ENCODE measurements around the gene PAQR7.

Gene PAQR7

DNA sequence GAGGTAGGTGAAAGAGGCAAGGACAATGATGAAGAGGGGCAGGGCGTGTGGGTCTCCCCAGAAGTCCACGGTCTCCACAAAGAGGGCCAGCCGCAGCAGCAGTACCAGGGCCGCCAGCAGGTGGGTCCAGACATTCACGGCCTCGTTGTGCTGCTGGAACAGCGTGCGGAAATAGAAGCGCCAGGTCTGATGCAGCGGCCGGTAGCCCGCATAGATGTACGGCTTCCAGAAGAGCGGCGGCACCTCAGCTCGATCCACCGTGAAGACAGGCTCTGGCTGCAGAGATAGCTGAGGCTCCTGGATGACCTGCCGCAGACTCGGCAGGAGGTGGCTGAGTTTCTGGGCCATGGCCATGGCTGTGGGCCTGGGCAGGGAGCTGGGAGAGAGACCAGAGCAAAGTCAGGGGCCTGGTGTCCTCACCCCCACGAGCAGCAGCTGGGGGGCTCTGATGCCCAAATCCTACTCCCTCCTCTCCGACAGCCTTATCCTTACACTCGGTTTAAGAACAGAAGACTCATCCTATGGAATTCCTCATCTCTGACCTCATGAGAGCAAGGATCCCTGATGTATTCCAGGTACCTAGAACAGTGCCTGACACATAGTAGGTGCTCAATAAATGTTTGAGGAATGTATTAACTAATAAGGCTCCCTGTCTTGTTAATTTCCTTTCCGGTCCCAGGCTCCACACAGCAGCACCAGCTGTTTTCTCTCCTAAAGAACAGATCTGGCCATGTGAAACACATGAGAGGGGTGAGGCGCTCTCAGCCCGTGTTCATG is 11.8 kb downstream of the PAQR7 start:
- DNase-seq (ENCODE audit: extremely low read depth, low read depth), result no peak
- H3K4me3 ChIP-seq (replicated peaks; ENCODE audit: low read depth, low read length), result no peak overlapping the region
- TF ChIP-seq CTCF (IDR thresholded peaks at IDR 0.05; ENCODE audit: low read depth, low read length, missing control alignments), result no peak

DNA sequence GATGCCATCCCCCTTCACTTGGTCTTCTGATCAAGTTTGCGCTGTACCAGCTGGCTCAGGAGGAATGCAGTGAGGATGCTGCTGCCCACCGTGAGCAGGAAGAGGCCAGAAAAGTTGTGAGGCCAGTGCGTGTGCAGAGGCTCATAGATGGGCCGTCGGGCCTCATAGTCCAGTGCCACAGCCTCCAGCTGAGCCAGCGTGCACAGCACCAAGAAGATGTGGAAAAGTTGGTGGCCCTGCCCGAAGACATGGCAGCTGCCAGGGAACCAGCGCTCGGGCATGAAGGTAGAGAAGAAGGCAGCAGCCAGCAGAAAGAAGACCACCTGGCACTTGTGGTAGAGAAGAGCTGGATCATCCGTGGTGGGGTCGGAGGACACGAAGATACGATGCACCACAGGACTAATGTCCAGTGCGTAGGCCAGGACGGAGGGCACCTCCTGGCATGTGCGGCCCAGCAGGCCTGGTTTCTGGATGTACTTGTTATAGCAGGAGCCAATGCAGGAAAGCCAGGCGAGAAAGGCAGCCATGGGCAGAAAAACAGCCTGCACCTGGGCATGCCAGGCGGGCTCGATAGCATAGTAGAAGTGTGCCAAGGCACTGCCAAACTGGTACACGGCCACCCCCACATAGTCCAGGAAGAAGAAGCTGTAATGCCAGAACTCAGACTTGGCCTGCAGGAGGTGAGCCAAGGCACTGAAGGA is 12.6 kb downstream of the PAQR7 start:
- TF ChIP-seq CTCF (IDR thresholded peaks at IDR 0.05; ENCODE audit: low read depth, low read length, missing control alignments), result no peak
- no peak overlapping the region for H3K4me3 ChIP-seq (replicated peaks; ENCODE audit: low read depth, low read length)
- DNase-seq (ENCODE audit: extremely low read depth, low read depth), result no peak

- no peak for TF ChIP-seq CTCF (IDR thresholded peaks at IDR 0.05; ENCODE audit: low read depth, low read length, missing control alignments)
- H3K4me3 ChIP-seq (replicated peaks; ENCODE audit: low read depth, low read length), result no peak overlapping the region
- no peak for DNase-seq (ENCODE audit: extremely low read depth, low read depth)
Observed at GRCh38 chr1:25861316-25862286, 13.9 kb downstream of the PAQR7 start.

DNA sequence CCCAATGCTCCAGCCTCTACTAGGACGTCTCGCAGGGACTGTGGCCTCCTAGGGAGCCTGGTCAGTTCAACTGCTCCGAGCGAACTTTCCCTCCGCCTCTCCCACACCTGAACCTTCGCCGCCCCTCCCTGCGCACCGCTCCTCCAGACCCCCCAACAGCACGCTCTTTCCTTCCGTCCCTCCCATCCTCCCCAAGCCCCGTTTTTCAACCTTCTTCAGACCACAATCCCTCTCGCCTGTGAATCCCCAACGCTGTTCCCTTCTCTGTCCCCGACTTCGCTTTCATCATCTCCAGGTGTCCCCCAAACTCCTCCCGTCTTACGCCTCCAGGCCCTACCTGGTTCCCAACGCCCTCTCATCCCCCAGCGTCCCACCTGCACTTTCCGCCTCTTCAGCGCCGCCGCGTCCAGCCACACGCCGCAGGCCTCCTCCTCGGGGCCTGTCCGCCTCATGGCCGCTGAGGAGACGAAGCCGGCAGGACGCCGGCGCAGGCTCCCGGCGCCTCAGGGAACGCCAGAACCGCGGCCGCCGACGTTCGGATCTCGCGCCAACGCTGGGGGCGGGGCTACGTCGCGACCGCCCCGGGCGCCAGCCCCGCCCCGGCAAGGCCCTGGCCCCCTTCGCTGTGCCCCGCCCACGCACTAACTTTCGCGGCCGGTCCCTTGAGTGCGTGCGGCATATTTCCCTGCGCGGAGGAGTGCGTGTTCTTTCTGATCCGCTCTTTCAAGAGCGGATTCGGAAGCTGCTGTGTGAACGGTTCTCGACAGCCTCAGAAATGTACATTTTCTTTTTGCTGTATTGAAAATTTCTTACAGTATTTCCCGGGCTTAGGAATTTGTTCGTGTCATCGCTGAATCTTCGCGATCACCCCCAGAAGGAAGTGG is 16.4 kb downstream of the PAQR7 start, which contains the start of gene AUNIP:
TSS of gene AUNIP (minus strand) at position 552 of the 884 bp plus-strand sequence. CDS start at position 452, 100 bp downstream.
- TF ChIP-seq CTCF (IDR thresholded peaks at IDR 0.05; ENCODE audit: low read depth, low read length, missing control alignments), result no peak
- peak; percentile 43 for DNase-seq (ENCODE audit: extremely low read depth, low read depth)
- H3K4me3 ChIP-seq (replicated peaks; ENCODE audit: low read depth, low read length), result peak within 1 kb of the TSS; percentile 91

DNA sequence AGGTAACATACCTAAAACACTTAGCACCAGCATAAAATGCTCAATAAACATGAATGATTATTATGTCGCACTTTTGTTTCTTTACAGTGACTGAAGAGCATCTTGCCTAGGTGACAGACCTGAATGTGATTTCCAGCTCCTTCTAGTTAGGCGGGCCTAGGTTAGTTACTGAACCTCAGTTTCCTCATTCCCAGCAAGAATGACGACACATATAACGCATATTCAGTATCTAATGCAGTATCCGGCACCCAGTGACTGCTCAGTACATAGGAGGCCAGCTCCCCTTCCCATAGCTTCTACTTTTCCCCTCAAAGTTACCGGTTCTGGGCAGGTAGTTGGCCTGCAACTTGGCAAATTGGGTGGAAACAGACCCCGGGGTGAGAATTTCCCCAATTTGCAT is 17.0 kb downstream of the PAQR7 start:
- H3K4me3 ChIP-seq (replicated peaks; ENCODE audit: low read depth, low read length), result peak overlapping the region; percentile 91
- no peak for DNase-seq (ENCODE audit: extremely low read depth, low read depth)
- TF ChIP-seq CTCF (IDR thresholded peaks at IDR 0.05; ENCODE audit: low read depth, low read length, missing control alignments), result no peak
